Ureter (tissue), 1 donor: Measurements from ENCODE around the gene CHML. TPM values are rescaled to one million over a fixed set of nuclear protein-coding genes. Genes with fewer than 3 reads are reported as not detected.

Source experiments
- DNase-seq: peaks from one replicate; pipeline ENCODE4 v3.0.0-alpha.2; 2020; ENCODE audit warnings: low spot score
- total RNA-seq: library from RNA; stranded (reverse); gene quantifications from one replicate; pipeline ENCODE4 v1.2.4, GENCODE V29; 2023
- donor health status: DM: yes; HTN: yes; CAD: no.

CHML gene
- total RNA-seq, 1 donor from 2014 or later: 4.6 TPM

GRCh38 chr1:241622669-241623068 lies 17.5 kb downstream of the CHML start:
- no peak for DNase-seq

DNA sequence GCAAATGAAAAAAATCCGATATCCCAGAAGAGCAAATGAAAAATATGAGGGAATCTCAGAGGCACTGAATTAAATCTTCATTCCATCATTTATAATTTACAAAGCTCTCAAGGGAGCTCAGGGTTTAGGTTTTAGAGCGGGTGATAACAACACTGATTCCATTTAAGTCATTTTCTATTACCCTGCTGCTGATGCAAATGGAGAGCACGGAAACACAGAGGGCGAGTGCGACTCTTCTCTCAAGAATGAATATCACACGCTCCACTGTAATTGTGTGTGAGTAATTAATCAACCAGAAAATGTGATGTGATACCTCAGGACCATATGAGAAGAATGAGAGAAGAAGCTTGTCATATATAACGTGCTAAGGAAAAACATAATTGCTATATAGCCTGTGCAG lies 22.7 kb downstream of the CHML start:
- no peak for DNase-seq

- no peak for DNase-seq
Measured at GRCh38 chr1:241615043-241615974, 24.9 kb downstream of the CHML start.

- DNase-seq: no peak
Measured at GRCh38 chr1:241614572-241614971, 25.6 kb downstream of the CHML start.

DNA sequence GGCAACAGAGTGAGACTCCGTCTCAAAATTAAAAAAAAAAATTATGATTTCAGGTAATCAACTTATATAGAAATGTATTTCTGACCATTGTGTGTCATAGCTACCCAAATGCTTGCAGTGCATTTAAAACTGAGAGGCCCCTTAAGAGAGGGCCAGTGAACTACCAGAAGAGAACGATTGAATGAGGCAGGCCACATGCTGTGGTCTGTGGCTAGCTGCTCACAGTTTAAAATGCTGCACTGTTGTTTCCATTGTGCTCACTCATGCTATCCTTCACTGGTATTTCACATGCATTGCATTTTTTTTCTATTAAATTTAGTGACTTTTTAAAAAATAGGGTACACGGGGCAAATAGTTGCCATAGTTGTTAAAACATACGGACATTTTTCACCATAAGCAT lies 26.0 kb downstream of the CHML start:
- DNase-seq: no peak

DNA sequence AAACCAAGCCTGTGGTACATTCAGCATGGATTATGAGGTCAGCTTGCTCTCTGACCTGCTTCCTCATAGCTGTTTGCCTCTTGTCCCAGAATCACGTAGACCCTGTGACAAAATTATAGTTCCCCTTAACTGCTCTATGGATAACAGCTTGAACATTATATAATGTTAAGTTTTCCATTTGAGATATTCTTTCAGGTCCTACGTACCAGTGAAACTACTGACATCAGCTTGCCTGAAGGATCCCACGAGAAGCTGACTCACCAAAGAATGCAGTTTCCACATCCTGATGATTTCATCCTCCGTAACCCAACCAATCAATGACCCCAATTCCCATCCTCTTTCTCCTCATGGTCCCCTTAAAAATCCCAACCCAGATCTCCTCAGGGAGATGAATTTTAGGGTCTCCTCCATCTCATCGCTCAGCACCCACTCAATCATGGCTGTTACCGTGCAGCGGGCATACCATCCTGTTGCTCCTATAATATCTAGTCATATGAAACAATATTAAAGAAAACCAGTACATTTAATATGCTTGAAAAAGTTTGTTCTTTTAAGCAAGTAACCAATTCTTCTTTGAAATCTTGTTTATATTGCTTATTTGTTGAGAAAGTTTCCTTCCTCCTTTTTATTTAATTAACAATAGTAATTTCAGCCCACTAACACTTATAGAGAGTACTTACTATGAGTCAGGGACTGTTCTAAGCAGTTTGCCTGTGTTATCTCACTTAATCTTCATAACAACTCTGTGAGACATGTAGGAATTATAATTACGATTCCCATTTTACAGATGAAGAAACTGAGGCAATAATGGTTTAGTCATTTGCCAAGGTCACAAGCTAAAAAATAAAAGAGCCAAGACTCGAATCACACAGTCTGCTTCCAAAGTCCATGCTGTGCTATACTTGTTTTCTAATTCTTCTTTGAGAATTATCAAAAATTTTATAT lies 27.4 kb downstream of the CHML start:
- DNase-seq: no peak

GRCh38 chr1:241611736-241612135 lies 28.4 kb downstream of the CHML start:
- no peak for DNase-seq

DNA sequence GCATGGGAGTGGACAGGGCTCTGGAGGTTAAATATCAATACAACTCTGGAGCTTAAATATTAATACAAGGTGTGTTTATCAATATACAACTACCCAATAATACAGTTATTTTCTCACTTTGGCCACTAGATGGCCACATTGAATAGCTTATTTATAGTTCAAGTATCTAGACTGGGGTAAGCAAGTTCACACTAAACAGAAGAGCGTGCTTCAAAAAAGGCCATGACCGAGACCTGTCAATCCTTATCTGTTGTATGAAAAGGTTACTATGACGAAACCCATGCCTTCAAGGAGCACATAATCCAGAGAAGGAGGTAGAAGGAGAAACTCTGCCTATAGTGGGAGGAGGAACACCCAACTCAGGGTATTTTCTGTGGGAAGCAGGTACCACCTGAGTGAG lies 29.1 kb downstream of the CHML start:
- no peak for DNase-seq

DNA sequence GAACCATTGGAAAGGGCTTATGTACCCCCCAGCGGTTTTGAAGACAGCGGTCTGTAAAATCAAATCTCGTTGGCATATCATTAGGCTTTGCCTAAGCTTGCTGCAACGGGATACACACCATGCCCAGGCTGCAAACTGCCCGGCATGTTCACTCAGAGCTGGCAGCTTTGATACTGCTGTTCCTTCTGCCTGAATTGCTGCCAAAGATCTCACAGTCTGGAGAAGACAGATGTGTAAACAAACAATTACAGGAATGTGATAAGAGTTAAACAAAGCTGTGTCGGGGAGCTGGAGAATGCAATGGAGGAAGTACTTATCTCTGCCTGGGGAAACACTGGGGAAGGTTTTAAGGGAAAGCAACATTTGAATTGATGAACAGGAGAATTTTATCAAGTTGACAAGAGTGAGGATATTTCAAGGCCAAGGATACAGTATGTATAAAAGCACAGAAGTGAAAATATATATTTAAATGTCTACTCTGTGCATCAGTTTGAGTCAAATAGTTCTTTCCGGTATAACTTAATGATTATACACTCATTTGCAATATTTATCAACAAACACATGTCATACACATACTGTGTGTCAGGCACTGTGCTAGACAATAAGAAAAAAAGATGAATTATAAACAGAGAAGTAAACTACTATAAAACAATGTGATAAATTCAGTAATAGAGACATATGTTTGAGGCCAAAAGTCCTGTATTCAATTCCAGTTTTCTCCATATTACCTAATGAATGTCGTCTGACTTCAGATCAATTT lies 29.9 kb downstream of the CHML start:
- no peak for DNase-seq

DNA sequence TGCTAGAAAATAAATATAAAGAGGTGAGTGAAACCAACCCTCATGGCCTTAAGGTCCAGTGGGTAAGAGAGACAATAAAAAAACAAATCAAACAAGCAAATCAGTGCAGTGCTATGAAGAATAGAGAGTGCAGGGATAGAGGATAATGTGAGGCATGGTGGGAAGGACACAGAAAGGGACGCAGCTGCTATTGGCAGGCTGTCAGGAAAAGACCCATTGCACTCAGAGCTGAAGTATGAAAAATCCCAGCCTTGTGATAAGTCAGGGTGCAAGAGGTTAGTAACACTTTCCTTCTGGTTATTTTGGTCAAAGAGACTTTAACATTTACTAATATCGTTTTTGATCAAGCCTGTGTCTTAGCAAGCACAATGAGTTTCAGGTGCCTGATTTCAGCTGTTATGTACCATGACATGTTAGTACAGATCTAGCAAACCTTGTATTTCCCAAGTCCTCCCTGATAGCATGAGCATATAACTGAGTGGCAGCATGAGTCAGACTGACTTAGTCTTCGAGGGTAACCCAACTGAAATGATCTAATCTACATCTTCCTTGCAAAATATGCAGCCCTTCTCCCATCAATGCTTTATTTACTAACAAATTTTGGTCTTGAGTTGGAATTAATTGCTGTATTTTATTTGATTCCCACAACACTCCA lies 31.7 kb downstream of the CHML start:
- DNase-seq: no peak

DNA sequence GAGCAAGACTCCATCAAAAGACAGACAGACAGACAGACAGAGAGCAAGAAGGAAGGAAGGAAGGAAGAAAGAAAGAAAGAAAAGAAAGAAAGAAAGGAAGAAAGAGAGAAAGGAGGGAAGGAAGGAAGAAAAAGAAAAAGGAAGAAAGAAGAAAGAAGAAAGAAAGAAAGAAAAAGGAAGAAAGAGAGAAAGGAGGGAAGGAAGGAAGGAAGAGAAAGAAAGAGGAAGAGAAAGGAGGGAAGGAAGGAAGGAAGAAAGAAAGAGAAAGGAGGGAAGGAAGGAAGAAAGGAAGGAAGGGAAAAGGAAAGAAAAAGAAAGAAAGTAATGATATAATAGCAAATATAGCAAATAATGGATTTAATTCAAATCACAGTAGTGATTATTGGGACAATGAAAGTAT lies 32.7 kb downstream of the CHML start:
- DNase-seq: no peak

DNA sequence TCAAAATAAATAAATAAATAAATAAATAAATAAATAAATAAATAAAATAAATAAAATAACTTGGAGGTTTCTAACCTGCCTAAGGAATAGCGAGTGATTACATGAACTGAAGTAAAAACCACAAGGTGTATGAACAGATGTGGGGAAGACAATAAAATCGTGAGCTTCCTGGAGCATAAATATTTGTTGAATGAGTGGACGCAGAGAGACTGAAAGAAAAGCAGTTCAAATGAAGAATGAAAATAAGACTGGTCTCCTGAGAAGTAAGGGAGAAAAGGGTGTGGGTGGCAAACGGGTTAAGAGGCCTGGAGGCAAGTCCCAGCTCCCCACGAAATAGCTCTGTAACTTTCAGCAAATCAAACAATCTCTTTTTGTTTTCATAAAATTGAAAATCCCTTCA lies 33.6 kb downstream of the CHML start:
- no peak for DNase-seq

- DNase-seq: no peak
Measured at GRCh38 chr1:241605146-241605805, 34.9 kb downstream of the CHML start.

- no peak for DNase-seq
Measured at GRCh38 chr1:241603731-241604245, 36.4 kb downstream of the CHML start.

DNA sequence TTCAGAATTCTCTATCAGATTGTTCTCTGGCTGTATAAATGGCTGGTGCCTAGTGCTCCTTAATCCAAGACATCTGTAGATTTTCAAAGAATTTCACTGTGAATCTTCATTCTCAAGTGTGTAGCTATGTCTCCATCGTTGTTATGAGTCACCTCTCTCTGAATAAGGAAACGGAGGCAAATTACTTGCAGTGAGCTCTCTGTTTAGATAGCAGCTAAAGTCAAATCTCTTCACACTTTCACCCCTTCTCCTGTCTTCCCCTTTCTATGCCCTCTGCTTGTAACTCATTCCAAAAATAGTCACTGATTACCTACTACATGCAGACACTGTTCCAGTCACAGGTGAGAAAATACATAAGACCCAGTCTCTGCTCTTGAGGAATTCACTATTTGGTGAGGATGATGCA lies 39.7 kb downstream of the CHML start:
- no peak for DNase-seq

DNA sequence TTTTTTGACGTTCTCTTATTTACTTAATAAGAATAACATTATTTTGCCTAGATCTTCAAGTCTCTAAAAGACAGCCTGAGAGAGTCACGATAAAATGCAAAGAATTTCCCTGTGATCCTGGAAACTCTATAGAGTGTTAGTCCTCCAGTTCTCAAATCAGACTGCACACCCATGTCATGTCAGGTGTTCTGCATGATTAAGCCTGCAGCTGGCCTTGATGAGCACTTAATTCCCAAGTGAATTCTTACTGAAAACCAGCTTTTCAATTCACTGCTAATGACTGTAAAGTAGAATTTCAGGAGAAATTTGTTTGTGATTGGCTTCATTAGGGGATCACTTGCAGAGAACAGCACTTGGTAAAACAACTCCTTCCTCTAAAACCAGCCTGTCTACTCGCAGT lies 41.9 kb downstream of the CHML start:
- DNase-seq: no peak

DNA sequence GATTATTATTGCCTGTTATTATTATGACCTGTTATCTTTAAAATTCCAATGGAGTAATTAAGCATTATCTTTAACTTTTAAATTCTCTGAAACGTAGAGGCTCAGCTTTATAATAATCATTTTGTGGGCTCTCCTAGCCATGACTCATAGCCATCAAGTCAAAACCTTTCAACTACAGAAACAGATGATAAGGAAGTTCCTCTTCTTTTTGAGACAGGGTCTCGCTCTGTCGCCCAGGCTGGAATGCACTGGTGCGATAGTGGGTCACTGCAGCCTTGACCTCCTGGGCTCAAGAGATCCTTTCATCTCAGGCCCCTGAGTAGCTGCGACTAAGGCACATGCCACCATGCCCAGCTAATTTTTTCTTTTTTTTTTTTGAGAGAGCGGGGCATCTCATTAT lies 43.5 kb downstream of the CHML start:
- DNase-seq: no peak

DNA sequence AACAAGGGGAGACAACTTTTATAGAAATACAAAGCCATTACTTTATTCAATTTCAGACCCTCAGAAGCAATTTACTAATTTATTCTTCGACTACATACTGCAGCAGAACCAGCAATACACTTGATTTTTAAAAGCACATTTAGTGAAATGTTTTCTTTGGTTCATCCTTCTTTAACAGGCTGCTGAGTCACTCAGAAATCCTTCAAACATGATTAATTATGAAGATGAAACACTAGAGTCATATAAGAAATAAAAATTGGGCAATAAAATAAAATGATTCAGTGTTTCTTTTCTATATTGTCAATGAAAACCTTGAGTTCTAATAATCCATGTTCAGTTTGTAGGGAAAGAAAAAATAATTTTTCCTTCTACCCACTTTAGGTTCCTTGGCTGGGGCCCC lies 47.0 kb downstream of the CHML start:
- no peak for DNase-seq

DNA sequence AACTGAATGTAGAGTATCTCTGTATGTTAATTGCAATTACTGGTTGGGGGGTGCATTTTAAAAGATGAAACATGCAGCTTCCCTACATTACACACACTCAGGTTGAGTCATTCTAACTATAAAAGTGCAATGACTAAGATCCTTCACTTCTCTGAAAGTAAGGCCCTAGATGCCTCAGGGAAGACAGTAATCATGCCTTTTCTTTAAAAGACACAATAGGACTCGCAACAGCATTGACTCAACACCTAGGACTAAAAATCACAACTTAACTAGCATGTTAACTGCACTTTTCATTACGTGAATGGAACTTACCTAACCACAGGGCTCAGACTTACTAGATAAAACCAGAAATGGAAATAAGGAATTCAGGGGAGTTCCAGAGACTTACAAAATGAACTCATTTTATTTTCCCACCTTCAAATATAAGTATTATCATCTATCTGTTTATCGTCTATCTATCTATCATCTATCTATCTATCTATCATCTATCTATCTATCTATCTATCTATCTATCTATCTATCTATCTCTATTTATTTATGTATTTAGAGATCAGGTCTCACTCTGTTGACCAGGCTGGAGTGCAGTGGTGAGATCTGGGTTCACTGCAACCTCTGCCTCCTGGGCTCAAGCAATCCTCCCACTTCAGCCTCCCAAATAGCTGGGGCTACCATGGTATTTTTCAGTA lies 47.8 kb downstream of the CHML start:
- DNase-seq: no peak

- no peak for DNase-seq
Measured at GRCh38 chr1:241591736-241592135, 48.4 kb downstream of the CHML start.
